Smooth muscle cell of the coronary artery (primary cell): Measurements from ENCODE around the gene AMIGO1. TPM values are rescaled to one million over a fixed set of nuclear protein-coding genes. Genes with fewer than 3 reads are reported as not detected.

Experiments used
- total RNA-seq: library from RNA; depleted of rRNA; stranded (reverse); fragments of >200 nt; gene quantifications from 2 replicates; pipeline ENCODE4 v1.2.3, GENCODE V29; 2014; ENCODE audit warnings: low replicate concordance

Gene AMIGO1
- 0.15 and 2.1 TPM in 2 replicates for total RNA-seq

DNA sequence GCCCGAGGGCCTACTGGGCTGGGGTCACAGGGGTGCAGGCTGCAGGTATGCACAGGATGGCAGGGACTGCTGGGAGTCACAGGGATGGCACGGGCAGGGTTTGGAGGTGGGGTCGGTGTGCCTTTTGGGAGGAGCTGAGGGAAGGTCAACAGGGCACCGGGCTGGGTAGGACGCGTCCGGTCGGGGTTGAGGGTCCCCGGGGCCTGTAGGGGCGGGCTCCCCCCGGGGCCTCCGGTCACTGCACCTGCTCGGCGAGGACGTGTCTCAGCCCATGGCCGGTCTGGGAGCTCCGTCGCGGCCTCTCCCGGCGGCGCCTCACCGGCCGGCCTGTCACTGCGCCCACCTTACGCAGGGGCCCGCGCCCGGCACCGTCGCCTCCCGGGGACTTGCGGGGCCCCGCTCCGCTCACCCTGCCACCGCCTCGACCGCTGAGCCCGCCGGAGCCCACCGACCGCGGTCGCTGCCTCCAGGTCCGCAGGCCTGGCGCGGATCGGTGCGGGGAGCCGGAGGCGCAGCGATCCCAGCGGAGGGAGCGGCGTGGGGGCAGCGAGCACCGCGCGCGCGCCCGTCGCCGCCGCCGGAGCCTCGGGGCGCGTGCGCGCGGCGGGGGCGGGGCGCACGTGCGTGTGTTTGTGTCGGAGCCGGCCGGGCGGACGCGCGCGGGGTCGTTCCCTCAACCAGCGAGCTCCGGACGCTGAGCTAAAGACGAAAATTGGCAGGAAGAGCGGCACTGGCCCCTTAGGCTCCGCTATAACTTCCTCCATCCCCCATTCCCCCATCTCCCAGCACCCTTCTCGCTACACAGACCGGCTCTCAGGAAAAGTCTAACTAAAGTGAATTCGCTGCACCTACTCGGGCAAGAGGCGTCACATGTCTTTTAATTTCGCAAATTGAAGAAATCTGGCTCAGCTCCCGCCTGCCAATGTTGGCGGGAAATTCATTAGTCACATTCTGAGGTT, at the start of gene AMIGO1:
TSS of gene AMIGO1 (minus strand) at position 552 of the 959 bp plus-strand sequence. CDS start 815 bp downstream, outside the sequence.

GRCh38 chr1:109548321-109549267, 39.1 kb upstream of the AMIGO1 start, which contains the start of gene GNAI3:
Gene GNAI3 (plus strand): TSS chr1:109548615. CDS start chr1:109548721, 106 bp downstream.

DNA sequence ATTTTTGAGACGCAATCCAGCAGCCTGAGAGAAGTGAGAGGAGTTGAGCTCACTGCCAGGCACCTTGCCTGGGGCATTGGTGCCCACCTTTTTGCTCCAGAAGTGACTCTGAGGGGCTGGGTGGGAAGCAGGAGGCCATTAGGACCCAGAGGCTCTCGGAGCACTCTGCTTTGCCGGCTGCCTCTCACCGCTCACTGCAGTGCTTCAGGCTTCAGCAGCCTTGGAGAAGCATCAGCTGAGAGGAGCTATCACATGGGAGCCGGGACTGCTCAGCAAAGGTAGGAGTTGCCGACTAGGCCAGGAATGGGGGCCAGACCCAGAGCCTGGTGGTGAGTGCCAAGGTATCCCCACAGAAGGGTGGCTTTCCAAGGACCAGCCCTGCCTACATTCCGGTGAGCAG, 30.1 kb upstream of the AMIGO1 start, which contains the start of gene GPR61:
TSS of gene GPR61 (plus strand) at position 197 of the 400 bp plus-strand sequence. CDS start 3,151 bp downstream, outside the sequence.

DNA sequence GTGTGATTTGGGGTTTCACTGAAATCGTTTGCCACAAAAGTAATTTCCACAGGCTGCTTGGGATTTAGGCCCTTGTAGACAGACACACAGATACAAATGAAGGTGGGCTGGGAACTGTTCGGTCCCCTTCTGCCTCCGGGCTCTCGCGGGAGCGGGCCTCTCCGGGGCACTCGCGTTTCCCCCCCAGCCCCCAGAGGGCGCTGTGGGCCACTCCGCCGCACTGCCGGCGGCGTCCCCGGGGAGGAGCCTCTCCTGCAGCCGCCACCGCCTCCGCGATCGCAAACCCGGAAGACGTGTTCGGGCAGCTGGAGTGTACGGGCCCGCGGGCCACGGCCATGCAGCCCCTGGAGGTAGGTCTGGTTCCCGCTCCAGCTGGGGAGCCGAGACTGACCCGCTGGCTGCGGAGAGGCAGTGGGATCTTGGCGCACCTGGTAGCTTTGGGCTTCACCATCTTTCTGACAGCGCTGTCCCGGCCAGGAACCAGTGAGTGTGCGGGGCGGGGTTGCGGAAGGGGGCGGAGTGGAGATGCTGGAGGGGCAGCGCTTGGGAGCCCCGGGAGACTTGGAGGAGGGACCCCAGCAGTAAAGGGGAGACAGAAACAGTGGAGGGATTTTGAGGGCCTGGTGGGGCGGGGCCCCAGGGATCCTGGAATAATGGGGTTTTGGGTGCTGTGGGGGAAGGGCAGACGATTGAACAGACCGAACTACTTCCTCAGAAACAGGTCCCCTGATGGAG, 15.6 kb downstream of the AMIGO1 start, which contains the start of gene CYB561D1:
TSS of gene CYB561D1 (plus strand) at position 290 of the 735 bp plus-strand sequence. CDS start at position 336, 46 bp downstream.

GRCh38 chr1:109483672-109484518, 25.6 kb downstream of the AMIGO1 start, which contains the start of gene ATXN7L2:
Gene ATXN7L2 (plus strand): TSS chr1:109483905. CDS start chr1:109483954, 49 bp downstream.

DNA sequence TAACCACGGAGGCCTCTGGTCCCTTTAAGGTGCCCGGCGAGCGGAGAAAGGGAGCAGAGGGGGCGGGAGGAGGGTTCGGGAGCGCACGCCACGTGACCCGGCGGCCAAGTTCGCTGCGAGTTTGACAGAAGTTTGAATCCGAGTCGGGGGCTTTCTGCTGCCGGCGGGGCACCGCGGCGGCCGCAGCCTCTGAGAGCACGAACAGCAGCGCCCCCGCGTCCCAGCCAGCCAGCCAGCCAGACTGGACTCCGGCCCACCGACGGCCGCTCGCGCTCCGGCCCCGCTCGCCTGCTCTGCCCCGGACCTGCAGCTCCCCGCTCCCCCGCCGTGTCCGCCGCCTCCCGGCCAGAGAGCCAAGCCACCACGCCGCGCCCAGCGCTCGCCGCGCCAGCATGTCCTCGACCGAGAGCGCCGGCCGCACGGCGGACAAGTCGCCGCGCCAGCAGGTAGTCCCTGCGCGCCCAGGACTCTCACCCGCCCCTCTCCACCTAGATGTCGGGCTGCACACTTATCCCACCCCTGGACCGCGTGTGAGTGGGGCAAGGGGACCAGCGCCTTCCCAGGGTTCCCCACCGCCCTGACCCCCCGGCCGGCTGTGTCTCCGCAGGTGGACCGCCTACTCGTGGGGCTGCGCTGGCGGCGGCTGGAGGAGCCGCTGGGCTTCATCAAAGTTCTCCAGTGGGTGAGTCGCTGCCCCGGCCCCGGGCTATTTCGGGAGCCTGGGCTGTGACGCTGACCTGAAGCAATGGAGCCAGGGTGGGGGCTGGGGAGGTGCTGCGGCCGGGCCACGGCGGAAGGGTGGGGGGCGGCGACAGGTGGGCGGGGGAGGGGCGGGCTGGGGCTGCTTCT, 42.9 kb downstream of the AMIGO1 start, which contains the start of gene SYPL2:
TSS of gene SYPL2 (plus strand) at position 95 of the 849 bp plus-strand sequence. CDS start at position 393, 298 bp downstream.

Other genes with a start within 250 kb of the AMIGO1 start
- gene PSRC1, start 226.6 kb downstream of the AMIGO1 start, total RNA-seq = 2.5 and 4.7 TPM in 2 replicates
- gene MYBPHL, start 202.7 kb downstream of the AMIGO1 start, total RNA-seq = not detected in 2 replicates
- 8.2 and 9.7 TPM in 2 replicates for gene SORT1, start 111.8 kb downstream of the AMIGO1 start, total RNA-seq
- 49.5 and 49.8 TPM in 2 replicates for gene PSMA5, start 83.3 kb downstream of the AMIGO1 start, total RNA-seq
- 1.8 TPM in 1 of 2 replicates, not detected in the other for gene SYPL2, start 43.2 kb downstream of the AMIGO1 start, total RNA-seq
- 0.90 and 2.0 TPM in 2 replicates for gene ATXN7L2, start 25.8 kb downstream of the AMIGO1 start, total RNA-seq
- 3.2 and 4.3 TPM in 2 replicates for gene CYB561D1, start 15.6 kb downstream of the AMIGO1 start, total RNA-seq
- gene GPR61, start 30.1 kb upstream of the AMIGO1 start, total RNA-seq = not detected in 2 replicates
- gene GNAI3, start 38.9 kb upstream of the AMIGO1 start, total RNA-seq = 13.0 and 13.8 TPM in 2 replicates
- gene GNAT2, start 109.9 kb upstream of the AMIGO1 start, total RNA-seq = 0.38 TPM in 1 of 2 replicates, not detected in the other
- gene AMPD2, start 110.1 kb upstream of the AMIGO1 start, total RNA-seq = 65.4 and 69.8 TPM in 2 replicates
- gene GSTM4, start 146.4 kb upstream of the AMIGO1 start, total RNA-seq = 5.7 and 9.9 TPM in 2 replicates
- gene GSTM2, start 158.3 kb upstream of the AMIGO1 start, total RNA-seq = 8.0 and 15.0 TPM in 2 replicates
- 6.1 and 8.8 TPM in 2 replicates for gene GSTM1, start 178.1 kb upstream of the AMIGO1 start, total RNA-seq
- gene GSTM5, start 202.5 kb upstream of the AMIGO1 start, total RNA-seq = 0.60 and 9.0 TPM in 2 replicates
- 37.6 and 107 TPM in 2 replicates for gene GSTM3, start 231.3 kb upstream of the AMIGO1 start, total RNA-seq